Thyroid gland (tissue), 4 donors: ENCODE measurements around the gene GPR35.
"Not testable (repeated sequence)": the region's sequence is repeated elsewhere in the genome, so short reads cannot be mapped to it uniquely, and the experiment has no call there.

Experiments
- CTCF ChIP-seq, 6 experiments: fragments of 200-600 bp in 3 of 6; fragments of 450-650 bp in 3 of 6; sonication (generic) in 3 of 6; IDR thresholded peaks; one replicate each; pipeline ENCODE4 v1.5.1; 2016 to 2019; ENCODE audit warnings: antibody characterized with exemption in 6 of 6, mild to moderate bottlenecking in 2 of 6, inconsistent platforms in 1 of 6, moderate library complexity in 1 of 6
- POLR2A ChIP-seq, 2 donors: fragments of 450-650 bp; IDR thresholded peaks; one replicate each; pipeline ENCODE4 v1.6.1; 2017; ENCODE audit warnings: antibody characterized with exemption in 2 of 2, mild to moderate bottlenecking in 2 of 2, moderate library complexity in 1 of 2

GRCh38 chr2:240678043-240678442 is 52.8 kb downstream of the GPR35 start:
- TF ChIP-seq POLR2A, CTCF (IDR thresholded peaks at IDR 0.05): not testable (repeated sequence)
